Panc1 (cell line): ENCODE data around the gene IFI27L2. TPM values are rescaled to one million over a fixed set of nuclear protein-coding genes. Genes with fewer than 3 reads are reported as not detected.

Source experiments
- ATAC-seq: fragments of 200-7000 bp; cut with Tn5 transposase; 2 replicates; pipeline ENCODE4 v1.9.1; 2020; ENCODE audit warnings: mild to moderate bottlenecking, moderate library complexity
- BruUV-seq: library from RNA; stranded (reverse); fragments of 400-500 nt; replicated peaks from 2 replicates; lab custom pipeline; 2021; lab: Mats Ljungman, UMichigan
- CTCF ChIA-PET: fragments of 300-600 bp; sonication (Branson Sonifier 250); formaldehyde crosslinking; loops from one replicate; lab custom pipeline; 2022; ENCODE audit warnings: antibody characterized with exemption; lab: Charles Lee
- POLR2A ChIA-PET: fragments of 300-600 bp; sonication (Branson Sonifier 250); formaldehyde crosslinking; loops from one replicate; lab custom pipeline; 2022; ENCODE audit warnings: antibody characterized with exemption; lab: Charles Lee
- DNase-seq: peaks from one replicate; pipeline ENCODE4 v3.0.0-alpha.2; 2010; ENCODE audit warnings: low read depth, low spot score
- H3K27ac ChIP-seq: 2 replicates; pipeline ENCODE4 v1.5.1; 2011; ENCODE audit warnings: mild to moderate bottlenecking, low read length, inconsistent platforms
- H3K27me3 ChIP-seq: fragments of 200-500 bp; sonication (Bioruptor generic); 2 replicates; pipeline ENCODE4 v1.6.0; 2014; ENCODE audit warnings: low read length, inconsistent platforms; ENCODE audit not compliant: control insufficient read depth, insufficient read depth
- H3K36me3 ChIP-seq: fragments of 200-500 bp; sonication (Bioruptor generic); 2 replicates; pipeline ENCODE4 v1.5.1; 2014; ENCODE audit warnings: inconsistent platforms, mild to moderate bottlenecking, low read length, moderate library complexity; ENCODE audit not compliant: control insufficient read depth, insufficient read depth
- H3K4me1 ChIP-seq: 2 replicates; pipeline ENCODE4 v1.5.1; 2011; ENCODE audit warnings: inconsistent platforms, mild to moderate bottlenecking, low read length, moderate library complexity; ENCODE audit not compliant: control insufficient read depth, insufficient read depth
- H3K4me3 ChIP-seq, 2 experiments: 2 replicates each; pipeline ENCODE4 v1.5.1; 2011 to 2012; ENCODE audit warnings: low read depth in 2 of 2, low read length in 2 of 2, mild to moderate bottlenecking in 2 of 2, inconsistent platforms in 1 of 2, moderate library complexity in 1 of 2
- H3K9me3 ChIP-seq: fragments of 200-500 bp; sonication (Bioruptor generic); 2 replicates; pipeline ENCODE4 v1.5.1; 2014; ENCODE audit warnings: low read depth, mild to moderate bottlenecking, inconsistent platforms, low read length, moderate library complexity; ENCODE audit not compliant: control insufficient read depth, insufficient read depth
- CTCF ChIP-seq: fragments of 450-650 bp; IDR thresholded peaks from 2 replicates; pipeline ENCODE4 v1.5.1; 2017; ENCODE audit warnings: mild to moderate bottlenecking
- POLR2AphosphoS5 ChIP-seq: IDR thresholded peaks from 2 replicates; pipeline ENCODE4 v1.6.1; 2012; ENCODE audit warnings: mild to moderate bottlenecking, low read depth, low read length, moderate library complexity
- SIN3A ChIP-seq: IDR thresholded peaks from 2 replicates; pipeline ENCODE4 v1.6.1; 2012; ENCODE audit warnings: low read depth, mild to moderate bottlenecking, low read length, moderate library complexity, borderline replicate concordance; ENCODE audit not compliant: insufficient read depth
- TCF7L2 ChIP-seq: IDR thresholded peaks from 2 replicates; pipeline ENCODE4 v1.6.1; 2011; ENCODE audit warnings: mild to moderate bottlenecking, low read depth, low read length, inconsistent platforms
- in situ Hi-C: cut with HindIII; loops from 2 replicates; pipeline ENCODE4 v1.10.0; 2016; ENCODE audit warnings: low sequenced_read_pairs, low pct_unique_long_range_greater_than_20kb
- intact Hi-C: fragments of 100-400 bp; cut with micrococcal nuclease; formaldehyde crosslinking; loops from one replicate; pipeline ENCODE4 v1.10.0; 2022; ENCODE audit not compliant: unreplicated experiment
- total RNA-seq: library from RNA; stranded (reverse); gene quantifications from one replicate; pipeline ENCODE4 v1.2.1, GENCODE V29; 2021; ENCODE audit not compliant: unreplicated experiment
- TF ChIP-seq, protein P1 (sequence below), 2 experiments: IDR thresholded peaks; 2 replicates each; pipeline ENCODE4 v1.6.1; 2011 to 2012; ENCODE audit warnings: low read depth in 2 of 2, control low read depth in 1 of 2, low read length in 1 of 2, mild to moderate bottlenecking in 1 of 2, moderate library complexity in 1 of 2; ENCODE audit not compliant: insufficient read depth in 1 of 2

Gene IFI27L2
- total RNA-seq, 1 experiment from 2014 or later: 13.2 TPM

DNA sequence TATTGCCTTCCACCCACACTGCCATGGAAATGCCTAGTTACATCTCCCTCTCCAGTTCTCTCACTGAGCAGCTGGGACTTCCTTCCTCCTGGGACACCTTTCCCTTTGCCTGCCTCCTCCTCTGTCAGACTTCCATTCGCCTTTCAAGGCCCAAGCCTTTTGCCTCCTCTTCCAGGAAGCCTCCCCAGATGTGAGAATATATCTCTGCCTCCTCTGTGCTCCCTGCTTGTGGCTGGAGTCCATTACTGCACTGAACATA is 3.1 kb downstream of the IFI27L2 start:
- intact Hi-C loops: no loop called here
- Histone ChIP-seq H3K36me3 (no peaks in the 10 kb centered on the region), H3K4me1 (peaks cover 4% of the 10 kb centered on the region), H3K9me3 (no peaks in the 10 kb centered on the region), H3K4me3 (no peak overlapping the region), H3K27me3 (no peaks in the 10 kb centered on the region), H3K27ac (no peak overlapping the region)
- TF ChIP-seq, protein P1, sequence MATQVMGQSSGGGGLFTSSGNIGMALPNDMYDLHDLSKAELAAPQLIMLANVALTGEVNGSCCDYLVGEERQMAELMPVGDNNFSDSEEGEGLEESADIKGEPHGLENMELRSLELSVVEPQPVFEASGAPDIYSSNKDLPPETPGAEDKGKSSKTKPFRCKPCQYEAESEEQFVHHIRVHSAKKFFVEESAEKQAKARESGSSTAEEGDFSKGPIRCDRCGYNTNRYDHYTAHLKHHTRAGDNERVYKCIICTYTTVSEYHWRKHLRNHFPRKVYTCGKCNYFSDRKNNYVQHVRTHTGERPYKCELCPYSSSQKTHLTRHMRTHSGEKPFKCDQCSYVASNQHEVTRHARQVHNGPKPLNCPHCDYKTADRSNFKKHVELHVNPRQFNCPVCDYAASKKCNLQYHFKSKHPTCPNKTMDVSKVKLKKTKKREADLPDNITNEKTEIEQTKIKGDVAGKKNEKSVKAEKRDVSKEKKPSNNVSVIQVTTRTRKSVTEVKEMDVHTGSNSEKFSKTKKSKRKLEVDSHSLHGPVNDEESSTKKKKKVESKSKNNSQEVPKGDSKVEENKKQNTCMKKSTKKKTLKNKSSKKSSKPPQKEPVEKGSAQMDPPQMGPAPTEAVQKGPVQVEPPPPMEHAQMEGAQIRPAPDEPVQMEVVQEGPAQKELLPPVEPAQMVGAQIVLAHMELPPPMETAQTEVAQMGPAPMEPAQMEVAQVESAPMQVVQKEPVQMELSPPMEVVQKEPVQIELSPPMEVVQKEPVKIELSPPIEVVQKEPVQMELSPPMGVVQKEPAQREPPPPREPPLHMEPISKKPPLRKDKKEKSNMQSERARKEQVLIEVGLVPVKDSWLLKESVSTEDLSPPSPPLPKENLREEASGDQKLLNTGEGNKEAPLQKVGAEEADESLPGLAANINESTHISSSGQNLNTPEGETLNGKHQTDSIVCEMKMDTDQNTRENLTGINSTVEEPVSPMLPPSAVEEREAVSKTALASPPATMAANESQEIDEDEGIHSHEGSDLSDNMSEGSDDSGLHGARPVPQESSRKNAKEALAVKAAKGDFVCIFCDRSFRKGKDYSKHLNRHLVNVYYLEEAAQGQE (IDR thresholded peaks at IDR 0.05; ENCODE audit: insufficient read depth in 1 of 2, low read depth in 2 of 2, low read length in 1 of 2): no peak
- TF ChIP-seq POLR2AphosphoS5 (no peak), TCF7L2 (no peak), SIN3A (no peak), CTCF (no peak)
- in situ Hi-C loops: no loop called here
- DNase-seq (no peak), ATAC-seq (no peak)
- ChIA-PET CTCF (interaction anchor here (0.6 kb wide), 1 partner anchor 148 kb away, joined by 3 read pairs; no protein-coding TSS in a partner anchor), POLR2A (no interaction called here)
- no TSS peak for BruUV-seq

DNA sequence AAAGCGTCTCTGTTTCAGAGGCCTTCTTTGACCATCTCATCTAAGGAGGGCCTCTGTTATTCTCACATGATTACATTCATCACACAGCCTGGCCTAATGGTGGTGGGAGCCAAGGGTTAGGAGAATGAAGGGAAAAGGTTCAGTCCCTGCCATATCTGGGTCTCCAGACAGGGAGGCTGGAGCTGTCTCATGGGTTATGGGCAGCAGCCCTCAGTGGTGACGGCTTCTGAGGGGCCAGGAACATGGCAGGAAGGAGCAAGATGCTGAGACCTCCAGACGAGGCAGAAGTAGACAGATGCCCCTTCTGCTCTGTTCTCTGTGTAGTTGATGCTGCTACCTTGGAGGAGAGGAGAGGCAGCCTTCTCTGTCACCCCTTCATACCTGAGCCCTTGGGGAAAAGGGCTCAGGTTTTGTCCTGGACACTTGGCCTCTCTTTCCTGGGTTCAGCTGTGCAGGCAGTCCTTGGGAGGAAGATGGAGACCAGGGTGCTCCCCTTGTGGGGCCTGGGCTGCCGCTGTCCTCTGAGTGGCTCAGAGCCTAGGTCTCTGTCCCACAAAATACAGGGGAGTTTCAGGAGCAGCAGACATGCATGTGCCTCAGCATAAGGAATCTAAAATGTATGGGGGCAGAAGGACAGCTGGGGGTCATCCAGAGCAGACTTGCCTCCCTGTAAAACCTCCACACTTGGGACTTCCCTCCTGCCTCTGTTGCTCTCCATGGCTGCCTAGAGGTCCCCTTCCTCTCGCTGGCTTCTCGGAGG is 3.6 kb downstream of the IFI27L2 start:
- TF ChIP-seq POLR2AphosphoS5 (no peak), SIN3A (no peak), CTCF (no peak), TCF7L2 (no peak)
- TF ChIP-seq, protein P1 (IDR thresholded peaks at IDR 0.05; ENCODE audit: insufficient read depth in 1 of 2, low read depth in 2 of 2, low read length in 1 of 2): no peak

More for the DNA sequence above, 3.6 kb downstream of the IFI27L2 start:
- intact Hi-C loops: no loop called here
- DNase-seq (no peak), ATAC-seq (no peak)
- Histone ChIP-seq H3K27me3 (no peaks in the 10 kb centered on the region), H3K4me1 (peaks cover 4% of the 10 kb centered on the region), H3K9me3 (no peaks in the 10 kb centered on the region), H3K27ac (no peak overlapping the region), H3K4me3 (no peak overlapping the region), H3K36me3 (no peaks in the 10 kb centered on the region)
- no TSS peak for BruUV-seq
- ChIA-PET CTCF (no interaction called here), POLR2A (no interaction called here)
- in situ Hi-C loops: no loop called here
